Esophagus muscularis mucosa (tissue), 4 donors: ENCODE measurements around the gene SLC25A43. TPM values are rescaled to one million over a fixed set of nuclear protein-coding genes. Genes with fewer than 3 reads are reported as not detected.

Experiments
- small RNA-seq, 3 donors: library from RNA; depleted of rRNA; stranded (forward); fragments of <200 nt; gene quantifications; one replicate each; pipeline ENCODE3, GENCODE V24; 2016
- total RNA-seq, 4 donors: library from RNA; depleted of rRNA; stranded (reverse); fragments of >200 nt; gene quantifications; one replicate each; pipeline versions ENCODE4 v1.1.0 to v1.2.1, GENCODE V29; 2016

Gene SLC25A43
- total RNA-seq, 4 donors from 2014 or later, result 6.6 to 15.4 (median 13.0) TPM

Small RNA genes lying within 50 kb of the gene (small RNA-seq; reads per million reads assigned to genes)
- gene RNU1-67P (0.17 to 1.2 (median 0.19) reads per million in 3 donors), gene RNY3P16 (0 to 0.08 (median 0) reads per million in 3 donors)

Other genes with a start within 250 kb of the SLC25A43 start
- gene PGRMC1, start 163.1 kb upstream of the SLC25A43 start, total RNA-seq, result 100 to 1,000 TPM in 3 of 4 donors, 10 to 100 TPM in 1; 94.7 to 152 (median 138) TPM
- 100 to 1,000 TPM; 268 to 328 (median 299) TPM for gene SLC25A5, start 69.1 kb downstream of the SLC25A43 start, total RNA-seq
- 10 to 100 TPM; 18.1 to 24.7 (median 20.6) TPM for gene STEEP1, start 166.1 kb downstream of the SLC25A43 start, total RNA-seq
- gene UBE2A, start 175.2 kb downstream of the SLC25A43 start, total RNA-seq, result 10 to 100 TPM; 24.5 to 39.9 (median 33.3) TPM
- 1 to 10 TPM; 3.3 to 6.7 (median 5.3) TPM for gene NKRF, start 207.1 kb downstream of the SLC25A43 start, total RNA-seq